AG20443 (cell line): ENCODE measurements around the gene DEXI.

Experiments used
- DNase-seq: peaks from one replicate; pipeline ENCODE4 v3.0.0; 2012; ENCODE audit warnings: low spot score, mixed read lengths

The DEXI gene

GRCh38 chr16:10942352-10943063 lies at the start of gene DEXI:
Gene DEXI, minus strand, starts transcription at chr16:10942468. Its CDS starts 463 bp downstream, at chr16:10942005.
- DNase-seq, result peak; percentile 99

- no peak for DNase-seq
These were observed 48.1 kb upstream of the DEXI start for GRCh38 chr16:10990378-10990777.

- no peak for DNase-seq
These were observed 47.3 kb upstream of the DEXI start for GRCh38 chr16:10989559-10989958.

- no peak for DNase-seq
These were observed 46.6 kb upstream of the DEXI start for GRCh38 chr16:10988879-10989278.

- no peak for DNase-seq
These were observed 46.0 kb upstream of the DEXI start for GRCh38 chr16:10988164-10988803.

- no peak for DNase-seq
These were observed 45.3 kb upstream of the DEXI start for GRCh38 chr16:10987361-10988163.

GRCh38 chr16:10984509-10984908 lies 42.2 kb upstream of the DEXI start:
- DNase-seq, result peak; percentile 32

GRCh38 chr16:10983159-10983558 lies 40.9 kb upstream of the DEXI start:
- DNase-seq, result no peak

- no peak for DNase-seq
These were observed 40.3 kb upstream of the DEXI start for GRCh38 chr16:10982465-10983150.

- DNase-seq, result peak; percentile 20
These were observed 39.5 kb upstream of the DEXI start for GRCh38 chr16:10981697-10982216.

GRCh38 chr16:10980813-10981212 lies 38.5 kb upstream of the DEXI start:
- no peak for DNase-seq

GRCh38 chr16:10979717-10980601 lies 37.7 kb upstream of the DEXI start:
- peak; percentile 29 for DNase-seq

GRCh38 chr16:10978871-10979446 lies 36.7 kb upstream of the DEXI start:
- DNase-seq, result no peak

- no peak for DNase-seq
These were observed 35.9 kb upstream of the DEXI start for GRCh38 chr16:10978124-10978523.

- DNase-seq, result no peak
These were observed 34.4 kb upstream of the DEXI start for GRCh38 chr16:10976634-10977033.

- DNase-seq, result no peak
These were observed 30.7 kb upstream of the DEXI start for GRCh38 chr16:10972819-10973464.

- DNase-seq, result no peak
These were observed 30.0 kb upstream of the DEXI start for GRCh38 chr16:10972108-10972818.

GRCh38 chr16:10971560-10971961 lies 29.3 kb upstream of the DEXI start:
- DNase-seq, result peak; percentile 84

GRCh38 chr16:10970065-10970464 lies 27.8 kb upstream of the DEXI start:
- DNase-seq, result peak; percentile 14
